Kidney capillary endothelial cell (primary cell): ENCODE data around the gene DTD2.
"Not testable (repeated sequence)": the region's sequence is repeated elsewhere in the genome, so short reads cannot be mapped to it uniquely, and the experiment has no call there.

ENCODE experiments used
- DNase-seq: peaks from one replicate; pipeline ENCODE4 v3.0.0-alpha.2; 2018; ENCODE audit warnings: low spot score

Gene DTD2

DNA sequence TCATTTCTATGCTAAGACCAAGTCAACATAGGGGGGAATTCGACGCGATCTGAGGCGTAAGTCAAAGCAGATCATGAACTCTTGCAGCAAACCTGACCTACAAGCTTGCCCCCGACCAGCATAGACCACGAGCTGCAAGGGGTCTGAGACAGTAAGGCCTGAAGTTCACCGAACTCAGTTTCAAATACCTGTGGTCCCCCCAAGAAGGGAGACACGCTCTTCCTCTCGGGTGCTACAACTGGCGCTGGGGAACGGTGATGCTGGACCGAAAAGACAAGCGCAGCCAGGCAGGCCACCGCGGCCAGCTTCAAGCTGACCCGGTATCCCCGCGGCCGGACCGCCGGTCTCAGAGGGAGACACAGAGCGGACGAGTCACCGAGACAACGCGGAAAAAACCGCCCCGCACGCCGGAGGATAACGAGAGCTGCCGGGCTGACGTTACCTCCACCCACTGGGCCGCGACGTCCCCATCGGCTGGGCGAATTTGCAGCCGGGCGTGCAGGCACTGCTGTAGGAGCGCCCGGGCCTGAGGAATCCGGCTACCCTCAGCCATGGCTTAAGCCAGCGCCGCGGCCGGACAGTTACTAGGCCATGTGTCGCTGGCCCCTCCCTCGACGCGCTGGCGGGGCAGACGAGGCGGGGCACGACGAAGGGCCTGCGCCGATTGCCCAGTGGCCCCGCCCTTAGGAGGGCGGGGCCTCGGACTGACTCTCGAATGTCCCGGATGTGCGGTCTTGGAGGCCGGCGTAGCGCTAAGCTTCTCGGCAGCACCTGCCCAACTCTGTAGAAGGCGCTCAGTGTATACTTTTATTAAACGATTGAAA lies at the start of gene DTD2:
Gene DTD2 (minus strand): TSS at position 666 of the 824 bp plus-strand sequence. CDS start 113 bp downstream, at position 553.
- peak; percentile 91 for DNase-seq

DNA sequence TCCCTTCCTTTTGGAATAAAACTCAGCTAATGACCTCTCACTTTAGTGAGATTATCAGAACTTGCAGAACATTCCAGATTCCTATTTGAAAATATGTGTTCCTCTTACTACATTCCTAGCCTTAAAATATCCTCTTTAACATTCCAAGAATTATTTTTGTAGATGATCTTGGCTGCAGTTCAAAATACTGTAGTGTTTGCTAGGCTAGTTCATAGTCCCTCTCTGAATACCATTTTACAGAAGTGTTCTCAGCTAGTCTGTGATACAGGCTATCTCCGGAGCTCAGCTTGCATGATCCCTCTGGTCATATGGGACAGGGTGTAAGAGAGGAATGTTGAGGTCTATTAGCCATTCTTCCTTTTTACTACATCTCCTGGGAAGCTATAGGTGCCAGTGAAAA lies 48.1 kb upstream of the DTD2 start:
- DNase-seq = no peak

DNA sequence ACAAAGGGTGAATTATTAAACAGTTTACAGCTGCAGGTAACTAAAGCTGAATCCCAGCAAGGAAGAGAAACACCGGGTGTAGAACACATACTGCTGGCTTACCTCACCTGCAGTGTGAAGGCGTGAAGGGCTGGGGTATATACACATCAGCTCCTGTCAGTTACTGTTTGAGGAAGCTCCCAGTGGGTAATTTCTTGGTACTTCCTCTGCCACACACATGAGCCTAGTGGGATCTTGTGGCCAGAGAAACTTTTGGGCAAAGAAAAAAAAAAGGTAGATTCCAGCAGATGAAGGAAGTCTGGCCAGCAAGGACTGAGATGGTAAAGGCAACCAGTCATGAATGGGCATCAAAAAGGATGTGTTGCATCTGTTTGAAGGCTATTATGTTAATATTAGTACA lies 44.6 kb upstream of the DTD2 start:
- DNase-seq = no peak

DNA sequence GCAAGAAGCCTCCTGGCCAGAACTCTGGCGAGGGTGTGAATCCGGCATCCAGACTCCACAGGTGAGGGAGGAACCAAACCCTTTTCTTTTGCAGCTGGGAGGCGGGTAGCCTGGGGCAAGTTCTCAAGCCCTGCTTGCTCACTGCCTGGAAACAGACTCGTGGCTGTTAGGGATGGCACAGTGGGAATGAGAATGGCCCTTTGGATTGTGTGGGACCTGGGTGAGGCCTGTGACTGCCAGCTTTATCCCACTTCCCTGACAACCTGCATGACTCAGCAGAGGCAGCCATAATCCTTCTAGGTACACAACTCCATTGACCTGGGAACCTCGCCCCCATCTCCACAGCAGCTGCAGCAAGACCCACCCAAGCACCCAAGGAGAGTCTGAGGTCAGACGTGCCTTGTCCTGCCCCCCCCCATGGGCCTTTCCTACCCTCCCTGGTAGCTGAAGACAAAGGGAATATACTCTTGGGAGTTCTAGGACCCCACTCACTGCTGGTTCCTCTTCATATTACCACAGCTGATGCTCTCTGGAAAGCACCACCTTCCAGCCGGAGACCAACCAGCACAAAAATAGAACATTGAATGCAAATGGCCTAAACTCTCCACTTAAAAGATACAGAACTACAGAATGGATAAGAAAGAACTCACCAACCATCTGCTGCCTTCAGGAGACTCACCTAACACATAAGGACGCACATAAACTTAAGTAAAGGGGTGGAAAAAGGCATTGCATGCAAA lies 35.6 kb upstream of the DTD2 start:
- no peak for DNase-seq

- no peak for DNase-seq
Measured at GRCh38 chr14:31489691-31490090, 32.4 kb upstream of the DTD2 start.

DNA sequence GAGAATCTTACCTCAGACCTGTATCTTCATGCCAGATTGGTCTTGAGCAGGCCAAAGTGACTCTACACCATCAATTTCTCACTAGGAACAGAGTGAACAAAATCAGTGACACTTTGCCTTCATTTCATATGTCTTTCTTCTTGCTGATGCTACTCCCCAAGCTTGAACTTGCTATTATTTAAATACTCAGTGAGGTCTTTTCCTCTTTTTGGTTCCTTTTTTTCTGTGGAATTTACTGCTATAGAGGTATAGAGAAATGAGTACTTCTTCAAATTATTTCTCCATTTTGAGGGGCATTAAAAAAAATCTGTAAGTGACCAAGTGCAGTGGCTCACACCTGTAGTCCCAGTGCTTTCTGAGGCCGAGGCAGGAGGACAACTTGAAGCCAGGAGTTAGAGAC lies 30.6 kb upstream of the DTD2 start, which contains the start of gene GPR33:
Gene GPR33 (minus strand): TSS at position 154 of the 400 bp plus-strand sequence. CDS start 4,074 bp downstream, outside the sequence.
- no peak for DNase-seq

- DNase-seq = no peak
Measured at GRCh38 chr14:31486764-31487163, 29.5 kb upstream of the DTD2 start.

- no peak for DNase-seq
Measured at GRCh38 chr14:31484754-31485153, 27.4 kb upstream of the DTD2 start.

DNA sequence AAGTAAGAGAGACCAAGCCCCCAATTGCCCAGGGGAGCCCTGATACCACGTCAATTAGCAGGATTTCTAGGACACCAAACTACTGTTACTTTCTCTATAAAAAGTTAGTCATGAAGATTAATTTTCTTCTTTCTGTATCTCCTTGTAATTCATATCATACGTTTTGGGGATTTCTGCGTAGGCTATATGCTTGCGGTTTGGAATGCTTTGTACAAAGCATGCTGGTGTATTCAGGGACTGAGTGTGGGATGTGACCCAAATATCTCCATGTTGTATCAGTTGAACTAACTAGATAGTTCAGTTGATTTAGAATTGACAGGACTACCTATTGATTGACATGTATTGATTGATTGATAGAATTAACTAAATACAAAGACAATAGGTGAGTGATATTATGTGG lies 22.9 kb upstream of the DTD2 start:
- no peak for DNase-seq

- no peak for DNase-seq
Measured at GRCh38 chr14:31479027-31479426, 21.7 kb upstream of the DTD2 start.

DNA sequence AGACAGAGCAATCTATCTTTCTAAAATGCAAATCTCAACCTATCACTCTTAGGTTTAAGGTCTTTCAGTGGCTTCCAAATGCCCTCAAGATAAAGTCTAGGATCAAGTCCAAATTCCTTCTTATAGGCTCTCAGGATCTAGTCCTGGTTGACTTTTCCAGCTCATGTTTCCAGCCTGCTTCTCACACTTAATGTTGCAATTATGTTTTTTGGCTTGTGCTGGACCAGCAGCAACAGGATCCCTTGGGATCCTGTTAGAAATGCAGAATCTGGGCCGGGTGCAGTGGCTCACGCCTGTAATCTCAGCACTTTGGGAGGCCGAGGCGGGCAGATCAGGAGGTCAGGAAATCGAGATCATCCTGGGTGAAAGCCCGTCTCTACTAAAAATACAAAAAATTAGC lies 19.9 kb upstream of the DTD2 start:
- DNase-seq = no peak

DNA sequence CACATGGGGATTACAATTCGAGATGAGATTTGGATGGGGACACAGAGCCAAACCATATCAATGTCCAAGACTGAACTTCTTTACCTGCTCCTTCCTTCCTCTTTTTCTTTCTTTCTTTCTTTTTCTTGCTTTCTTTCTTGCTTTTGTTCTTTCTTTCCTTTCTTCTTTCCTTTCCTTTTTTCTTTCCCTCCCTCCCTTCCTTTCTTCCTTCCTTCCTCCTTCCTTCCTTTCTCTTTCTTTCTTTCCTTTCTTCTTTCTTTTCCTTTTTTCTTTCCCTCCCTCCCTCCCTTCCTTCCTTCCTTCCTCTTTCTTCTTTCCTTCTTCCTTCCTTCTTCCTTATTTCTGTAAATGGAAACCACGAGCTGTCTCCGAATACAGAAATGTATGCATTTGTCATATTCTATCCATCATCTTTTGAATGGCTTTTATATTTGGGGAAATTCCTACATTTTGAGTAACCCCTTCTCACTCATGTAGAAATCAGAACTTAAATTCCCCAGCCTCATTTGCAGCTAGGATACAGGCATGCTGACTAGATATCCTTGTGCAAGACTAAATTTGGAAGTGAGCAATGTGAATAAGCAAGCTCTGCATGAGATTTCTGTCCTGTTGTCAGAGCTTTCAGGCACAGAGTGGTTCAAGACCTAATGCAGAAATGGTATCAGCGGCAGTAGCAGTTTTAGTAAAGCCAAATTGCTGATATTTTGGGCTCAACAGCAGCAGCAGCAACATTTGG lies 19.0 kb upstream of the DTD2 start:
- DNase-seq = no peak

GRCh38 chr14:31466554-31466953 lies 9.2 kb upstream of the DTD2 start:
- no peak for DNase-seq

GRCh38 chr14:31465111-31465510 lies 7.8 kb upstream of the DTD2 start:
- no peak for DNase-seq

DNA sequence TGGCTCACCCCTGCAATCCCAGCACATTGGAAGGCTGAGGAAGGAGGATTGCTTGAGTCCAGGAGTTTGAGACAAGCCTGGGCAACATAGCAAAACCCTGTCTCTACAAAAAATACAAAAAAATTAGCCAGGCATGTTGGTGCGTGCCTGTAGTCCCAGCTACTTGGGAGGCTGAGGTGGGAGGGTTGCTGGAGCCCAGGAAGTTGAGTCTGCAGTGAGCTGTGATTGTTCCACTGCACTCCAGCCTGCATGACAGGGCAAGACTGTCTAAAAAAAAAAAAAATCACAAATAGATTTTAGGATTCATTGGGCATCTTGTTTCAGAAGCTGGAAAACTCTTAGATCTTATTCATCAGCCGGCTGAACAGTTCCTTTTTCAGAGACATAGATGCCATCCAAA lies 5.1 kb upstream of the DTD2 start:
- DNase-seq = not testable (repeated sequence)

GRCh38 chr14:31461545-31461944 lies 4.2 kb upstream of the DTD2 start:
- DNase-seq = no peak

- no peak for DNase-seq
Measured at GRCh38 chr14:31457665-31458659, 656 bp upstream of the DTD2 start.

DNA sequence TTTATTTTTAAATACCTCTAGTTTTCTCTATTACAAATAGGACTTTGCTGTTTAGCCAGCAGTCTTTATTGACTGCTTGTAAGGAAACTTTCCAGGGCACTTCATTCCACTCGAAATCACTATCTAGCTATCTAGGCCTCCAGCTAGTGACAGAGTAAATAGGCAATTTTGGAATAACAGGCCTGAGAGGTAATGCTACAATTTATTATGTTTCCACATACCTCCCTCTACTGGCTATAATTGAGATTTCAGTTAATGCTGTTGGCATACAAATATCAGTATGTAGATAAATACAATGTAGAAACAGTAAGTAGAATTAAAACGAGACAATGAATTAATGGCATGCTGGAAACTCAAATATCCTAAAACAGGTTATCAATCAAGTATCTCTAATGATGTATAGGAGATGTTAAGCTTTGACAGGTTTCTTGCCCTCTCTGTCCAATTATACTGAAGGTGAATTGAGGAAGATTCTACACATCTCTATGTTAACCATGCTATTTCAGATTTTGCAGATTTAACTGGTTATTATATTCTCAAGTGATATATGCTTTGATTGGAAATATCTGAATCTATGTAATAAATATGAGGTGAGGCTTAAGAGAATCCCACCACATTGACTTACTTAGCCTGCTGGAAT lies 7.2 kb downstream of the DTD2 start:
- DNase-seq = peak; percentile 37

DNA sequence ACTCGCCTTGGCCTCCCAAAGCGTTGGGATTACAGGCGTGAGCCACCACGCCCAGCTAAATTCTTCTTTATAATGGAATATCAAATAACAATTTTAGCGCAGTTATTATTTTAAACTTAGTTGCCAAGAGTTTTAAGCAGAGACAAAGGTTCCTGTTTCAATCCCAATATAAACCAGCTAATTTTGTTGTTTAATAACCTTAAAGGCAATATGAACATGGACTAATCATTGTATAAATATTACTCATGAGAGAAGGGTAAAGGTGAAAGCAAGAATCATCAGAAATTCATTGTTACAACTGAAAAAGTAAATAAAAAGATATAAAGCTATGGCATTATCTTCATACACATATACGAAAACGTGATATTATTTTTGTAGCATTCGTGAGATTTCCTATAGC lies 8.2 kb downstream of the DTD2 start:
- DNase-seq = no peak

- no peak for DNase-seq
Measured at GRCh38 chr14:31445703-31446102, 11.6 kb downstream of the DTD2 start.

DNA sequence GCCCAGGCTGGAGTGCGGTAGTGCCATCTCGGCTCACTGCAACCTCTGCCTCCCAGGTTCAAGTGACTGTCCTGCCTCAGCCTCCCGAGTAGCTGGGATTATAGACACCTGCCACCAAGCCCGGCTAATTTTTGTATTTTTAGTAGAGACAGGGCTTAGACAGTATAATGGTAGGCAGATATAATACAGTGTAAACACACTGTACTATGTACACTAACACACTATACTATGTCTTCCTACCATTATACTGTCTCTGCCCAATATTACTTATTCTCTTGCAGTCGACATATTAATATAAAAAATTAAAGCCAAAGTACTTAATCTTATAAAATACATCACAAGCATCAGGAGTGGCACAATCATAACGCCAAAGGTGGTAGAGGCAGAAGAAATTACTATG lies 15.0 kb downstream of the DTD2 start:
- no peak for DNase-seq
